NB4 (cell line): ENCODE results near the gene DOLPP1.

Source experiments
- POLR2A ChIP-seq: IDR thresholded peaks from 2 replicates; pipeline ENCODE4 v1.6.1; 2011; ENCODE audit warnings: mild to moderate bottlenecking; ENCODE audit not compliant: insufficient read length; ENCODE audit errors: extremely low read depth
- TF ChIP-seq, protein P1 (sequence below): IDR thresholded peaks from one replicate; pipeline ENCODE4 v1.5.1; 2012; ENCODE audit warnings: low read depth, low read length
- TF ChIP-seq, protein P2 (sequence below): IDR thresholded peaks from 2 replicates; pipeline ENCODE4 v1.6.1; 2011; ENCODE audit warnings: low read depth, low read length

DNA sequence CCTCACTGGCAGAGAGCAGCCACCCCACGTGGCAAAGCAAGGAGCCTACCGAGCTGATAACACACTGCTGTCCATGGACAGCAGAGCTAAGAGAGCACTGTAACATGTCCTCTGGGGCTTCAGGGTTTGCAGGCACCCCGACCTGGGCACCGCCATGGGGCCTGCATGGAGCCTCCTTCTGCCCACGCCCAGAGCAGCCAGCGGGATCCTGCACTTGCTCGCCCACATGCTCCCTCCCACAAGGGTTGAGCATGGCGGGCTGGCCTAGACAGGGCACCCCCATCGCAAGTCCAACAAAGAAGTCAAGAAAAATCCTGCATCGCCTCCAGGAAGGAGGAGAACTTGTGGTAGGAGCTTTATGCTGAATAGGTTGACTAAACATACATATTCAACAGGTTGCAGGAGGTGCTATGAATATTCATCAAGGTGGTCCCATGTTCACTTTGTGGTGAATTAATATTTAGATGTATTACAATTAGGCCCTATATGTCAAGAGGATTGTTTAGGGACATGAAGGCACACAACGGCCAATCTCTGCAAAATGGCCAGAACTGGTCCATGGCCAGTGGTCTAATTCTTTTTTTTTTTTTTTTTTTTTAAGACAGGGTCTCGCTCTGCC is 48.3 kb upstream of the DOLPP1 start:
- TF ChIP-seq, protein P1, sequence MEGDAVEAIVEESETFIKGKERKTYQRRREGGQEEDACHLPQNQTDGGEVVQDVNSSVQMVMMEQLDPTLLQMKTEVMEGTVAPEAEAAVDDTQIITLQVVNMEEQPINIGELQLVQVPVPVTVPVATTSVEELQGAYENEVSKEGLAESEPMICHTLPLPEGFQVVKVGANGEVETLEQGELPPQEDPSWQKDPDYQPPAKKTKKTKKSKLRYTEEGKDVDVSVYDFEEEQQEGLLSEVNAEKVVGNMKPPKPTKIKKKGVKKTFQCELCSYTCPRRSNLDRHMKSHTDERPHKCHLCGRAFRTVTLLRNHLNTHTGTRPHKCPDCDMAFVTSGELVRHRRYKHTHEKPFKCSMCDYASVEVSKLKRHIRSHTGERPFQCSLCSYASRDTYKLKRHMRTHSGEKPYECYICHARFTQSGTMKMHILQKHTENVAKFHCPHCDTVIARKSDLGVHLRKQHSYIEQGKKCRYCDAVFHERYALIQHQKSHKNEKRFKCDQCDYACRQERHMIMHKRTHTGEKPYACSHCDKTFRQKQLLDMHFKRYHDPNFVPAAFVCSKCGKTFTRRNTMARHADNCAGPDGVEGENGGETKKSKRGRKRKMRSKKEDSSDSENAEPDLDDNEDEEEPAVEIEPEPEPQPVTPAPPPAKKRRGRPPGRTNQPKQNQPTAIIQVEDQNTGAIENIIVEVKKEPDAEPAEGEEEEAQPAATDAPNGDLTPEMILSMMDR: no peak
- TF ChIP-seq, protein P2, sequence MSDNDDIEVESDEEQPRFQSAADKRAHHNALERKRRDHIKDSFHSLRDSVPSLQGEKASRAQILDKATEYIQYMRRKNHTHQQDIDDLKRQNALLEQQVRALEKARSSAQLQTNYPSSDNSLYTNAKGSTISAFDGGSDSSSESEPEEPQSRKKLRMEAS: no peak
- TF ChIP-seq POLR2A: no peak
